ENCODE measurements around the gene HECTD4. TPM values are rescaled to one million over a fixed set of nuclear protein-coding genes. Genes with fewer than 3 reads are reported as not detected.
"Not testable (repeated sequence)": the region's sequence is repeated elsewhere in the genome, so short reads cannot be mapped to it uniquely, and the experiment has no call there.

Gene HECTD4
- total and polyA plus RNA-seq, 2 experiments from 2014 or later: 25.7 to 36.9 TPM

- Mint-ChIP-seq H3K4me3 (no peak overlapping the region), H3K27me3 (ENCODE audit: insufficient read depth, low read depth, poor library complexity) (peaks cover 3% of the 10 kb centered on the region), H3K4me1 (no peaks in the 10 kb centered on the region), H3K9me3 (no peaks in the 10 kb centered on the region), H3K27ac (no peak overlapping the region), H3K36me3 (ENCODE audit: low read depth) (peaks cover 13% of the 10 kb centered on the region; the same call in 2 of the 3 replicates)
- H2AFZ ChIP-seq: no peak overlapping the region
- DNase-seq (ENCODE audit: low spot score) (no peak), ATAC-seq (no peak)
- peaks cover 3% of the 10 kb centered on the region; the same call in 1 of the 2 replicates for H4K20me1 ChIP-seq (replicated peaks; ENCODE audit: insufficient read depth)
- no peak overlapping the region for H3K4me2 ChIP-seq
- H3K36me3 ChIP-seq (ENCODE audit: insufficient read depth): peaks cover 34% of the 10 kb centered on the region
- H3K4me3 ChIP-seq: no peak overlapping the region
- H3K9me2 ChIP-seq (ENCODE audit: insufficient read depth): no peaks in the 10 kb centered on the region
- H3K4me1 ChIP-seq (ENCODE audit: insufficient read depth): no peaks in the 10 kb centered on the region
- H3K27me3 ChIP-seq (ENCODE audit: insufficient read depth): no peaks in the 10 kb centered on the region
- no peaks in the 10 kb centered on the region for H3K79me2 ChIP-seq (replicated peaks; ENCODE audit: insufficient read depth)
- H3K27ac ChIP-seq (ENCODE audit: low read depth): peak overlapping the region; percentile 32; the same call in 1 of the 2 replicates
- H3F3A ChIP-seq (replicated peaks; ENCODE audit: low read depth): no peaks in the 10 kb centered on the region
- TF ChIP-seq EZH2phosphoT487 (IDR thresholded peaks at IDR 0.05; ENCODE audit: unreplicated experiment) (no peak), NANOG (IDR thresholded peaks at IDR 0.05; ENCODE audit: borderline replicate concordance) (no peak)
These were observed 155.5 kb downstream of the HECTD4 start for GRCh38 chr12:112226768-112227167.

- H3K27ac Mint-ChIP-seq; H3F3A ChIP-seq (replicated peaks; ENCODE audit: low read depth); ATAC-seq; H3K4me3 Mint-ChIP-seq; DNase-seq (ENCODE audit: low spot score); H3K9me2 ChIP-seq (ENCODE audit: insufficient read depth); H3K27ac ChIP-seq (ENCODE audit: low read depth); H3K36me3 ChIP-seq (ENCODE audit: insufficient read depth); H3K79me2 ChIP-seq (replicated peaks; ENCODE audit: insufficient read depth); H3K4me1 ChIP-seq (ENCODE audit: insufficient read depth); H3K4me3 ChIP-seq; H3K4me2 ChIP-seq; H2AFZ ChIP-seq; H3K27me3 ChIP-seq (ENCODE audit: insufficient read depth); H3K9me3 Mint-ChIP-seq; H3K27me3 Mint-ChIP-seq (ENCODE audit: insufficient read depth, low read depth, poor library complexity); H3K36me3 Mint-ChIP-seq (ENCODE audit: low read depth); H4K20me1 ChIP-seq (replicated peaks; ENCODE audit: insufficient read depth); H3K4me1 Mint-ChIP-seq: not testable (repeated sequence)
These were observed 161.6 kb downstream of the HECTD4 start for GRCh38 chr12:112220628-112221027.

GRCh38 chr12:112219195-112219594 is 163.0 kb downstream of the HECTD4 start:
- Mint-ChIP-seq H3K27me3 (ENCODE audit: insufficient read depth, low read depth, poor library complexity) (peaks cover 7% of the 10 kb centered on the region), H3K4me3 (no peak overlapping the region), H3K27ac (no peak overlapping the region), H3K9me3 (no peaks in the 10 kb centered on the region; the same call in 2 of the 3 replicates), H3K36me3 (ENCODE audit: low read depth) (0 out of 3 replicates have a peak, but pooled peaks cover 4% of the 10 kb centered on the region), H3K4me1 (no peaks in the 10 kb centered on the region)
- TF ChIP-seq NANOG (IDR thresholded peaks at IDR 0.05; ENCODE audit: borderline replicate concordance) (no peak), CTCF (conservative IDR thresholded peaks at IDR 0.05; ENCODE audit: low read depth in 2 of 2) (peak in 1 of 2 experiments; percentile 10; a peak in 1 of 4 replicates)
- DNase-seq (ENCODE audit: low spot score): peak; percentile 50
- Histone ChIP-seq H2AFZ (no peak overlapping the region), H3K36me3 (ENCODE audit: insufficient read depth) (no peaks in the 10 kb centered on the region), H3K27me3 (ENCODE audit: insufficient read depth) (no peaks in the 10 kb centered on the region), H3K79me2 (replicated peaks; ENCODE audit: insufficient read depth) (no peaks in the 10 kb centered on the region), H4K20me1 (replicated peaks; ENCODE audit: insufficient read depth) (no peaks in the 10 kb centered on the region), H3K9me2 (ENCODE audit: insufficient read depth) (no peaks in the 10 kb centered on the region), H3K4me1 (ENCODE audit: insufficient read depth) (no peaks in the 10 kb centered on the region), H3F3A (replicated peaks; ENCODE audit: low read depth) (no peaks in the 10 kb centered on the region), H3K4me2 (no peak overlapping the region), H3K4me3 (no peak overlapping the region), H3K27ac (ENCODE audit: low read depth) (peak overlapping the region; percentile 76)
- ATAC-seq: peak; percentile 93

All from GM23338 (cell line).